Stomach (tissue), 9 donors: ENCODE measurements around the gene PHF2. TPM values are rescaled to one million over a fixed set of nuclear protein-coding genes. Genes with fewer than 3 reads are reported as not detected.

Experiments
- DNase-seq, 2 donors: peaks; one replicate each; pipeline versions ENCODE4 v3.0.0 to v3.0.0-alpha.2; 2013 to 2019
- H3K27ac ChIP-seq, 5 donors: fragments of 200-600 bp in 4 of 5; sonication (generic) in 4 of 5; one replicate each; pipeline ENCODE4 v1.5.1; 2013 to 2019; ENCODE audit warnings: mild to moderate bottlenecking in 1 of 5, moderate library complexity in 1 of 5
- H3K27me3 ChIP-seq, 3 donors: fragments of 200-600 bp; sonication (generic); one replicate each; pipeline ENCODE4 v1.5.1; 2017 to 2019; ENCODE audit warnings: mixed run types in 1 of 3
- H3K36me3 ChIP-seq, 4 donors: fragments of 200-600 bp; sonication (generic); 1 replicate in 3 of 4; 2 replicates in 1 of 4; pipeline ENCODE4 v1.5.1; 2016 to 2019
- H3K4me1 ChIP-seq, 4 donors: fragments of 200-600 bp; sonication (generic); one replicate each; pipeline ENCODE4 v1.5.1; 2016 to 2019
- H3K4me3 ChIP-seq, 4 donors: fragments of 200-600 bp; sonication (generic) in 3 of 4; one replicate each; pipeline ENCODE4 v1.5.1; 2016 to 2019; ENCODE audit warnings: mild to moderate bottlenecking in 1 of 4
- H3K9me3 ChIP-seq, 4 donors: fragments of 200-600 bp; sonication (generic); one replicate each; pipeline ENCODE4 v1.5.1; 2016 to 2019
- CTCF ChIP-seq, 7 experiments: fragments of 450-650 bp in 4 of 7; fragments of 200-600 bp in 3 of 7; sonication (generic) in 3 of 7; IDR thresholded peaks; one replicate each; pipeline ENCODE4 v1.5.1; 2016 to 2019; ENCODE audit warnings: antibody characterized with exemption in 7 of 7, control low read depth in 2 of 7, mild to moderate bottlenecking in 1 of 7
- EP300 ChIP-seq: sonication (generic); formaldehyde crosslinking; IDR thresholded peaks from one replicate; pipeline ENCODE4 v1.6.1; 2017; ENCODE audit warnings: antibody characterized with exemption
- POLR2A ChIP-seq, 4 donors: fragments of 450-650 bp; IDR thresholded peaks; one replicate each; pipeline ENCODE4 v1.6.1; 2016; ENCODE audit warnings: antibody characterized with exemption in 4 of 4, control low read depth in 2 of 4, mild to moderate bottlenecking in 1 of 4, moderate library complexity in 1 of 4
- POLR2AphosphoS5 ChIP-seq, 3 donors: sonication (generic); formaldehyde crosslinking; IDR thresholded peaks; one replicate each; pipeline ENCODE4 v1.6.1; 2016; ENCODE audit warnings: antibody characterized with exemption in 3 of 3
- WGBS, 5 donors: extraction: QIAGEN DNeasy Blood & Tissue Kit in 3 of 5; methylation state at CpG; one replicate each; pipeline versions ENCODE4 v1.1.5 to v1.1.7; 2013 to 2018; 5-methylcytosine and 5-hydroxymethylcytosine counted together
- intact Hi-C: fragments of 100-400 bp; cut with DNase I; formaldehyde crosslinking; loops from one replicate; pipeline ENCODE4 v1.15.1; 2023; ENCODE audit warnings: low total_unique reads
- polyA plus RNA-seq, 3 donors: library from polyadenylated mRNA; stranded (reverse); fragments of 200-250 nt; gene quantifications; one replicate each; pipeline ENCODE4 v1.2.3, GENCODE V29; 2013
- total RNA-seq, 5 donors: library from RNA; depleted of rRNA; stranded (reverse); fragments of >200 nt; gene quantifications; one replicate each; pipeline versions ENCODE4 v1.1.0 to v1.2.3, GENCODE V29; 2014 to 2016
- donor health status: healthy with polysubstance abuse.
- donor health status: Bipolar disorder and iron deficiency.
- donor health status: healthy.

Gene PHF2
- total and polyA plus RNA-seq, 8 donors, result 14.2 to 58.0 (median 19.5) TPM

GRCh38 chr9:93568169-93568568, 8.2 kb upstream of the PHF2 start:
- H3K27me3 ChIP-seq, result no peaks in the 10 kb centered on the region
- peaks cover 0 to 7% (median 0%) of the 10 kb centered on the region in 4 donors for H3K9me3 ChIP-seq
- DNase-seq, result no peak
- H3K4me1 ChIP-seq, result peaks cover 9 to 17% (median 13%) of the 10 kb centered on the region in 4 donors
- H3K27ac ChIP-seq, result no peak overlapping the region
- no peak overlapping the region for H3K4me3 ChIP-seq
- H3K36me3 ChIP-seq, result peaks cover 11 to 24% (median 22%) of the 10 kb centered on the region in 4 donors
- WGBS, 5 donors, result 96 to 97% (median 97%) methylated on average over 5 of the region's 5 CpGs
- intact Hi-C loops, result loop anchor here (10.0 kb wide), 1 partner anchor 123 kb away; no protein-coding TSS in a partner anchor
- no peak for TF ChIP-seq POLR2AphosphoS5 (IDR thresholded peaks at IDR 0.05)
- no peak for TF ChIP-seq POLR2A (IDR thresholded peaks at IDR 0.05)
- TF ChIP-seq EP300, result no peak
- no peak for TF ChIP-seq CTCF (IDR thresholded peaks at IDR 0.05)

- intact Hi-C loops, result loop anchor here (10.0 kb wide), 1 partner anchor 125 kb away; no protein-coding TSS in a partner anchor
- DNase-seq, result no peak
These were observed 6.7 kb upstream of the PHF2 start for GRCh38 chr9:93569621-93570174.

GRCh38 chr9:93572221-93572620, 4.2 kb upstream of the PHF2 start:
- peaks cover 0 to 7% (median 0%) of the 10 kb centered on the region in 4 donors for H3K9me3 ChIP-seq
- intact Hi-C loops, result no loop called here
- H3K4me1 ChIP-seq, result peaks cover 16 to 23% (median 21%) of the 10 kb centered on the region in 4 donors
- H3K36me3 ChIP-seq, result no peaks in the 10 kb centered on the region
- no peak overlapping the region for H3K4me3 ChIP-seq
- no peak overlapping the region for H3K27ac ChIP-seq
- TF ChIP-seq POLR2AphosphoS5 (IDR thresholded peaks at IDR 0.05) (no peak), CTCF (IDR thresholded peaks at IDR 0.05) (no peak), EP300 (no peak), POLR2A (IDR thresholded peaks at IDR 0.05) (no peak)
- WGBS, 5 donors, result 86 to 94% (median 93%) methylated on average over 2 of the region's 2 CpGs
- no peaks in the 10 kb centered on the region for H3K27me3 ChIP-seq
- no peak for DNase-seq

More at GRCh38 chr9:93569621-93570174, 6.7 kb upstream of the PHF2 start:
- H3K27me3 ChIP-seq, result no peaks in the 10 kb centered on the region
- WGBS, 5 donors, result 60 to 90% (median 84%) methylated on average over 1 of the region's 1 CpG
- TF ChIP-seq CTCF (IDR thresholded peaks at IDR 0.05), result no peak
- no peak for TF ChIP-seq EP300
- TF ChIP-seq POLR2A (IDR thresholded peaks at IDR 0.05), result no peak
- no peak for TF ChIP-seq POLR2AphosphoS5 (IDR thresholded peaks at IDR 0.05)
- H3K4me3 ChIP-seq, result no peak overlapping the region
- H3K9me3 ChIP-seq, result peaks cover 0 to 7% (median 0%) of the 10 kb centered on the region in 4 donors
- H3K27ac ChIP-seq, result no peak overlapping the region
- peaks cover 13 to 25% (median 18%) of the 10 kb centered on the region in 4 donors for H3K4me1 ChIP-seq
- H3K36me3 ChIP-seq, result peaks cover 0 to 8% (median 6%) of the 10 kb centered on the region in 4 donors

- intact Hi-C loops, result no loop called here
- H3K4me1 ChIP-seq, result peaks cover 15 to 24% (median 21%) of the 10 kb centered on the region in 4 donors
- TF ChIP-seq POLR2AphosphoS5 (IDR thresholded peaks at IDR 0.05) (no peak), POLR2A (IDR thresholded peaks at IDR 0.05) (no peak), CTCF (IDR thresholded peaks at IDR 0.05) (no peak), EP300 (no peak)
- H3K27me3 ChIP-seq, result no peaks in the 10 kb centered on the region
- no peak for DNase-seq
- H3K27ac ChIP-seq, result no peak overlapping the region
- peaks cover 0 to 7% (median 0%) of the 10 kb centered on the region in 4 donors for H3K9me3 ChIP-seq
- H3K36me3 ChIP-seq, result no peaks in the 10 kb centered on the region
- WGBS, 5 donors, result 92 to 97% (median 95%) methylated on average over 8 of the region's 8 CpGs
- H3K4me3 ChIP-seq, result no peak overlapping the region
These were observed 3.5 kb upstream of the PHF2 start for GRCh38 chr9:93572636-93573515.
